Measurements from ENCODE around the gene TSPEAR. TPM values are rescaled to one million over a fixed set of nuclear protein-coding genes. Genes with fewer than 3 reads are reported as not detected.

The TSPEAR gene
- total RNA-seq, 4 donors from 2014 or later, result 0.19 TPM; not detected in 3

DNA sequence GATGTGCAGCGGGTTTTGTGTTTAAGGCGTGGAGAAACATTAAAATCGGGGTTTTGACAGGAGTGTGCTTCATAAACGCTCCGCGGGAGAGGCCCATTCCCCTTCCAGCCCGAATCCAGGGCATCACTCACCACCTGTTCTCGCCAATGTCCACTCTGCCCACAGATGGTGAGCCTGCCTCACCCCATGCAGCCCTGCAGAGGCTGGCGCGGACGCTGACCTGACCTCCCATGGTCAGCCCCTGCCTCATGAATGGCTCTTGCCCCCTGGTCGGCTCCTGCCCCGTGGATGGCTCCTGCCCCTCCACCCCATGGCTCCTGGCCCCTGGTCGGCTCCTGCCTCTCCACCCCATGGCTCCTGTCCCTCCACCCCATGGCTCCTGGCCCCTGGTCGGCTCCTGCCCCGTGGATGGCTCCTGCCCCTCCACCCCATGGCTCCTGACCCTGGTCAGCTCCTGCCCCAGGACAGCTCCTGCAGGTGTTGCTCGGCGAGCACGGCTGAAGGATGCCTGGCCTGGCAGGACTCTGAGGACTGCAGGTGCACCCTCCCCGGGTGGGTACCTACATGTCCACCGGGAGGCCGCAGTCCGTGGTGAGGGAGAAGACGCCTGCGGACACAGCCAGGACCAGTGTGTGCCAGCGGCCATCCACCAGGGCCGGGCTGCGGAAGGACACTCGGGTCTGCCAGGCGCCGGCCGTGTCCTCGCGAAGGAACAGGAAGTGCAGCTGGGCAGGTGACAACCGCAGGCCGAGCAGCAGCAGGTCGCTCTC lies 178.1 kb downstream of the TSPEAR start:
- TF ChIP-seq, protein P1, sequence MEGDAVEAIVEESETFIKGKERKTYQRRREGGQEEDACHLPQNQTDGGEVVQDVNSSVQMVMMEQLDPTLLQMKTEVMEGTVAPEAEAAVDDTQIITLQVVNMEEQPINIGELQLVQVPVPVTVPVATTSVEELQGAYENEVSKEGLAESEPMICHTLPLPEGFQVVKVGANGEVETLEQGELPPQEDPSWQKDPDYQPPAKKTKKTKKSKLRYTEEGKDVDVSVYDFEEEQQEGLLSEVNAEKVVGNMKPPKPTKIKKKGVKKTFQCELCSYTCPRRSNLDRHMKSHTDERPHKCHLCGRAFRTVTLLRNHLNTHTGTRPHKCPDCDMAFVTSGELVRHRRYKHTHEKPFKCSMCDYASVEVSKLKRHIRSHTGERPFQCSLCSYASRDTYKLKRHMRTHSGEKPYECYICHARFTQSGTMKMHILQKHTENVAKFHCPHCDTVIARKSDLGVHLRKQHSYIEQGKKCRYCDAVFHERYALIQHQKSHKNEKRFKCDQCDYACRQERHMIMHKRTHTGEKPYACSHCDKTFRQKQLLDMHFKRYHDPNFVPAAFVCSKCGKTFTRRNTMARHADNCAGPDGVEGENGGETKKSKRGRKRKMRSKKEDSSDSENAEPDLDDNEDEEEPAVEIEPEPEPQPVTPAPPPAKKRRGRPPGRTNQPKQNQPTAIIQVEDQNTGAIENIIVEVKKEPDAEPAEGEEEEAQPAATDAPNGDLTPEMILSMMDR (IDR thresholded peaks at IDR 0.05), result no peak
- DNase-seq (ENCODE audit: low spot score) (no peak), ATAC-seq (ENCODE audit: low FRiP score) (no peak)

DNA sequence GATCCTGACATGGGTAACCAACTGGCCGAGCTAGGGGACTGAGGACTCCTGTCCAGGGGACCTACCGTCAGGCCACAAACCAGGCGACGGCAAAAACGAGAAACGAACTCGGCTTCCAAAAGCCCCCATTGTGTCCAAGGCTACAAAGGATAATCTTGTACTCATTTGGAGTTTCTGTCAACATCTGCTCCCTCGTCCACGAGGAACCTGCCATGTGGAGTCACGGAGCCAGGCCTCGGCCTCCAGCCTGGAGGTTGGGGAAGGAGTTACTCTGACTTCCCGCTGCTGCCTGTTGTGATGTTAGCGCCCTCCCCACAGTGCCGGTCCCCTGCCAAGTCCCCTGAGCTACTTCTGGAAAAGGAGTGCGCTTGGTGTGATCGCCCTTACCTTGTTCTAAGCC lies 178.7 kb downstream of the TSPEAR start:
- TF ChIP-seq, protein P1 (IDR thresholded peaks at IDR 0.05), result no peak
- DNase-seq (ENCODE audit: low spot score) (no peak), ATAC-seq (ENCODE audit: low FRiP score) (no peak)

DNA sequence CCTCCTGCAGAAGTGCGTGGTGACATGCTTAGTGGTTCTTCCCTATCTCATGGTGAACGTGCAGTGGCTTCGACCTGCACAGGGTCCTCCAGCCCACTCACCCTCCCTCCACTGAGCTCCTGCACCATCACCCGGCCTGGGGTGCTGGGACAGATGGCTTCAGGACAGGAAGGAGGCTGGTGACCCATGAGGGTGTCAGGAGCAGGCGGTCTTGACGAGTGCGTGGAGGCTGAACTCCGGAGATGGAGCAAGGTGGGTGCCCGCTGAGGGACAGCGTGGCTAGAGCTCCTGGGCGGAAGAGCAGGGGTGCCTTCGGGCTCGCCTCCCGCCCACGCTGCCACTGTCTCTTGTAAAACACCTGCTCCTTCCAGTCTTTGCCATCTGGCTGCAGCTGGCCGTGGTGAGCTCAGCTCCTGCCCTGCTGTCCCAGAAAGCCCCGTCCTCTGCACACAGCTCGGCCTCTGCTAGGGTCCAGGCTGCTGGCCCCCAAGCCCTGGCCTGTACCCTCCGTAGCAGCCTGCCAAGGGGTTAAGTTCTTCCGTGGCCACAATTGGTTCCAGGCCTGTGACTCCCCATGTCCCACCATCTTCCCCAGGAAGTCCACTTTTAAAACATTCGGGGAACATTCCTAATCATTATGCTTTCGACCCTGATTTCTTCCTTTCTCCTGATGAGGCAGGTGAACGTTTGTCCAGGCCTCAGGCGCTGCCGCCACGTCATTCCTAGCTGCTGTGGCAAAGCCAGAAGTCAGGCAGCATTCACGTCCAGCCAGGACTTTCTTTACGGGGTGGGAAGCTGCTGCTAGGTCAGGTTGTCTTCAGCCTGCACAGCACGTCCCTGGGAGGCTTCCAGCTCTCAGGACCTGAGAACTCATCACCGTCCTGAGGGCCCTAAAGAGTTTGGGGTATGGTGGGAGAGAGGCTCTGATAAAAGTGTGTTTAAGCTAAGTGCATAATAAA lies 179.5 kb downstream of the TSPEAR start:
- TF ChIP-seq, protein P1 (IDR thresholded peaks at IDR 0.05), result no peak
- DNase-seq (ENCODE audit: low spot score) (no peak), ATAC-seq (ENCODE audit: low FRiP score) (no peak)

DNA sequence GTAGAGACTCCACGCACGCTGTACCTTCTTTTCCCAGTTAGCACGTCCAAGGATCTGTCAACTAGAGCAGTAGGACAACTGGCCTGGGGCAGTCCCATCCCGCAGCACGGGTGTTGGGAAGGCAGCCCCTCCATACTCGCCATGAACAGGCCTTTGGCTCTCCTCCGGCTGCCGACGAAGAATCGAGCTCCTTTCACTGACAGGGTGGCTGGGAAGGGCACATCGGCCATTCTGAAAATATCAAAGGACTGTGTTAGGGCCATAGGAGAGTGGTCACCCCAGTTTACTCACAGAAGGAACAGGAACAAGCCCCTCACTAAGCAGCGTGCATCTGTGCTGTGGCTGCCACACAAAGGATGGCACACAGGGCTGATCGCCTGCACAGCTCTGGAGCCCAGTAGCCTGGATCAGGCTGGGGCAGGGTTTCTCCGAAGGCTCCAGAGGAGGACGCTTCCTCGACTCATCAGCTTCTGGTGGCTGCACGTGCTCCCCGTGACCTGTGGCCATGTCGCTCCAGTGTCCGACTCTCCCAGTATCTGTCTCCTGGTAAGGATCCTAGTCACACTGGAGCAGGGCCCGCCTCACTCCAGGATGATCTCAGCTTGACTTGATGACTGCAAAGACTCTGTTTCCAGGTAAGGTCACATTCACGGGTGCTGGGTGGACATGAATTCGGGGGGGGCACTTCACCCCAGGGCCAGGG lies 180.3 kb downstream of the TSPEAR start:
- TF ChIP-seq, protein P1 (IDR thresholded peaks at IDR 0.05), result no peak
- ATAC-seq (ENCODE audit: low FRiP score) (no peak), DNase-seq (ENCODE audit: low spot score) (no peak)

DNA sequence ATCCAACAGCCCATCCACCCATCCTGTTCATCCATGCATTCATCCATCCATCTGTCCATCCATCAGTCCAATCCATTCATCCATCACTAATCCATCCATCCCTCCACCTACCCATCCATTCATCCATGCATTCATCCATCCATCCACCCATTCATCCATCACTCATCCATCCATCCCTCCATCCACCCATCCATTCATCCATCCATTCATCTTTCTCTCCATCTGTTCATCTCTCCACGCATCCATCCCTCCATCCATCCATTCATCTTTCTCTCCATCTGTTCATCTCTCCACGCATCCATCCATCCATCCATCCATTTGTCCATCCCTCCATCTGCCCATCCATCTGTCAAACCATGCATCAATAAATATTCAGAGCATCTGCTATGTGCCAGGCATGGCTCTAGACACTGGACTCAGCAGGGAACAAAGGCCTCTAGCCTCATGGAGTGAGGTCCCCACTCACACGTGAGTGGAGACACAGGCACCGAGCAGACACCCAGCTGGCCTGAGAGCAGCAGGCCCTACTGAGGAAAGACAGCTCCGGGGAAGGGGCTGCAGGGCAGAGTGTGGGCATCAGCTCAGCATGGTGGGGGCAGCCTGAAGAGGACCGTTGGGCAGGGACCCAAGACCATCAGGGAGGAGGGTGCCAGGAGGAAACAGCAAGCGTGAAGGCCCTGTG lies 181.0 kb downstream of the TSPEAR start:
- DNase-seq (ENCODE audit: low spot score), result no peak
- TF ChIP-seq, protein P1 (IDR thresholded peaks at IDR 0.05), result no peak

DNA sequence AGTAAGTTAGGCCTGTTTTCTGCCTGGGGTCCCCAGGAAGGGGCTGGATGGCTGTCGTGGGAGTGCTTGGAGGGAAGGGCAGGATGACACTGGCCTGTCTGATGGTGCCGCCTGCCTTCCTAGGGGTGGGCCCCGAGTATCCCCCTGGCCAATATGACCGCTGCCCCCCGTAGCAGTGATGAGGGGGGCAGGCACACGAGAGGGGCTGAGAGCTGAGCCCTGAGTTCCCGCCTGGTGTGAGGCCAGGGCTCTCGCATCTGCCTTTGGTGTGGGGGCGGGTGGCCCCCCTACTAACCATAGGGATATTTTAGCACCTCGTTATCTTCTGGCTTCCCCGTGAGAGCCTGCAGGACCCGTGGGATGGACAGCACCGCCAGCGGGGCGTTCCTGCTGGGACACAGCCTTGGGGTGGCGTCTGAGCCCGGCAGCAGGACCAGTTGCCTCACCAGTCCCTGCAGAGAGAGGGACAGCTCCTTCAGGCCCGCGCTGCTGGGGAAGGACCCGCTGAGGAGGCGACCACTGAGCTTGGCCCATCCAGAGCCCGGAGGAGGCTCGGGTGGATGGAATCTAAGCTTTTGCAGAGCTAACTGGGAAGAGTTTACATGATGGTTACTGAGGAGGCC lies 181.8 kb downstream of the TSPEAR start:
- ATAC-seq (ENCODE audit: low FRiP score) (no peak), DNase-seq (ENCODE audit: low spot score) (no peak)
- TF ChIP-seq, protein P1 (IDR thresholded peaks at IDR 0.05), result no peak

More for the DNA sequence above, 181.0 kb downstream of the TSPEAR start:
- no peak for ATAC-seq (ENCODE audit: low FRiP score)
